NK-92 treated with Interleukin-12 subunit alpha and Interleukin-12 subunit beta, amount 100 ng/mL, for 24 hours (cell line): ENCODE results near the gene MARCHF9.
"Not testable (repeated sequence)": the region's sequence is repeated elsewhere in the genome, so short reads cannot be mapped to it uniquely, and the experiment has no call there.

ENCODE experiments used
- DNase-seq: peaks from one replicate; lab custom pipeline; 2025; lab: John Stamatoyannopoulos, UW

The MARCHF9 gene

DNA sequence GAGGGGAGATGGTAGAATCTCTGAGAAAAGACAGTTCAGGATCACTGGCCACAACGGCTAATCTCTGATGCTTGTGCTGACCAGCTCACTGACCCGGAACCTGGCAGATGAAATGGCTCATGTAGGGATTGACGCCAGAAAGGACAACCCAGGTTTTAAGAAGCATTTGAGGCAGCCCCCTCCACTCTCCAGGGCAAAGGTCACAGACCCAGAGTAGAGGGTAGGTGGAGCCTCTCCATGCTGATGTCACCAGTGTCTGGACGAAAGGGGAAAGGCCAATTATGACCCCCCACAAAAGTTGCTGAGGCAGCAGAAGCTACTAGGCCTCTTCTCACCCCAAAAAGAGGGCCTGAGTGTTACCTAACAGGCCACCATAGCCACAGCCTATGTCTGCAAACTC is 15.8 kb downstream of the MARCHF9 start:
- no peak for DNase-seq

GRCh38 chr12:57771236-57771872 is 16.5 kb downstream of the MARCHF9 start:
- DNase-seq: peak; percentile 80

DNA sequence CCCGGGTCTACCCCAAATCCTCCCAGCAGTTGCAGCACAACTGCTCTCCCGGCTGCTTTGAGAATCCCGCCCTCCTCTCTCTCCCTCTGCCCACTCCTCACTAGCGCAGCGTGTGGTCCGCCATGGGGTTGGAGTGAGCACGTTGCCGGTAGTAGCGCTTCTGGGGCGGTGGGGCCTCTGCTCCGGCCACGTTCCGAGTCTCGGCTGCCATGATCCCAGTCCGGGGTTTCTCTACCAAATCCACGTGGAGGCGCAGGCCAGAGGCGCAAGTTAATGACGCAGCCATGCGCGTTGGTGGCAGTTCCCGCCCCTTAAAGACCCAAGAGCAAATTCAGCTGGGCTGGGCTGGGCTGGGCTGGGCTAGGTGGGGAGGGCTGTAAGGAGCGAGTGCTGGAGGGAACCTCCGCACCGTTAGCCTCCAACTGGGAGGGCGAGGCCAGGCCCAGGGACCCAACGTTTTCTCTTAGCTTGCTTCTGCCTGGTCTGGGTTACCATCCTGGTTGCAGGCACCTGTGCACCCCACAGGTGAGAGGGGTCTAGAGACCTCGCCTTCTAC is 17.0 kb downstream of the MARCHF9 start, which contains the start of gene METTL1:
Gene METTL1 (minus strand): TSS at position 233 of the 556 bp plus-strand sequence. CDS start 22 bp downstream, at position 211.
- DNase-seq: peak; percentile 88

DNA sequence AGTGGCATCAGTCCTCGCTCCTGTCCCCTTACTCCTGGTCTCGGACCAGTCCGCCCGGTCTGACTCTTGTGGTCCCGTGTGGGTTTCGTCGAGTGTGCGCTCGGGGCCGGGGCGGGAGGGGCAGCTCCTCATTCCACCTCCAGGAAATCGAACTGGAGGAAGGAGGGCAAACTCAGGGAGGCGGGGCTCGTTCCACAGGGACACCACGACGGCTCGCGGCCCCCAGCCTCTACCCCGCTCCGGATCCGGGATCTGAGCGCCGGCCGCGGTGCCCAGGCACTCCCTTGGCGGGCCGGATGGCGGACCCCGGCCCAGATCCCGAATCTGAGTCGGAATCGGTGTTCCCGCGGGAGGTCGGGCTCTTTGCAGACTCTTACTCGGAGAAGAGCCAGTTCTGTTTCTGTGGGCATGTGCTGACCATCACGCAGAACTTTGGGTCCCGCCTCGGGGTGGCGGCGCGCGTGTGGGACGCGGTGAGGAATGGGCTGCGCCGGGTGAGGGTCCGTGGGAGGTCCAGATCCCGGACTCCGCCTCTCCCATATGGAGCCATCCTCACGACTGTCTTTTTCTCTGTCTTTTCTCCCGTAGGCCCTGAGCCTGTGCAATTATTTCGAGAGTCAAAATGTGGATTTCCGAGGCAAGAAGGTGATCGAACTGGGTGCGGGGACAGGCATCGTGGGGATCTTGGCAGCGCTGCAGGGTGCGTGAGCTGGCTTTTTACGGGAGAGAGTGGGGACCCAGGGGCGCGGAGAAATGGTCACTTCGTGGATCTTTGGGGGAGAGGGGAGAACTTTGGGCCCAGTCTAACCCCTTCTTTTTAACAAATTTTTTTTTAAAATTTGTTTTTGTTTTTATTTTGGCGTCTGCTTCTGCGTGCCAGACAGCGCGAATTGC is 17.8 kb downstream of the MARCHF9 start, which contains the start of gene EEF1AKMT3:
Gene EEF1AKMT3 (plus strand): TSS at position 186 of the 894 bp plus-strand sequence. CDS start 111 bp downstream, at position 297.
- DNase-seq: peak; percentile 37

DNA sequence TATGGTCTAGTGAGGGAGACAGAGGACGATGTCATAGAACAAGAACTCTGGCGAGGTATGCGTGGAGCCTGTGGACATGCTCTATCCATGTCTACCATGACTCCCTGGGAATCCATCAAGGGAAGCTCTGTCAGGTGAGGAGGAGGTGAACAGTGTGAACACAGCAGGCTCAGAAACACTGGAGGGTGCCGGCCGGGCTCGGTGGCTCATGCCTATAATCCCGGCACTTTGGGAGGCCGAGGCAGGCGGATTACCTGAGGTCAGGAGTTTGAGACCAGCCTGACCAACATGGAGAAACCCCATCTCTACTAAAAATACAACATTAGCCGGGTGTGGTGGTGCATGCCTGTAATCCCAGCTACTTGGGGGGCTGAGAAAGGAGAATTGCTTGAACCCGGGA is 19.7 kb downstream of the MARCHF9 start:
- DNase-seq: not testable (repeated sequence)

- DNase-seq: no peak
These were observed 20.1 kb downstream of the MARCHF9 start for GRCh38 chr12:57775044-57775443.

- no peak for DNase-seq
These were observed 20.8 kb downstream of the MARCHF9 start for GRCh38 chr12:57775563-57776246.

GRCh38 chr12:57776247-57776587 is 21.3 kb downstream of the MARCHF9 start:
- no peak for DNase-seq

- DNase-seq: no peak
These were observed 22.5 kb downstream of the MARCHF9 start for GRCh38 chr12:57777367-57777766.

DNA sequence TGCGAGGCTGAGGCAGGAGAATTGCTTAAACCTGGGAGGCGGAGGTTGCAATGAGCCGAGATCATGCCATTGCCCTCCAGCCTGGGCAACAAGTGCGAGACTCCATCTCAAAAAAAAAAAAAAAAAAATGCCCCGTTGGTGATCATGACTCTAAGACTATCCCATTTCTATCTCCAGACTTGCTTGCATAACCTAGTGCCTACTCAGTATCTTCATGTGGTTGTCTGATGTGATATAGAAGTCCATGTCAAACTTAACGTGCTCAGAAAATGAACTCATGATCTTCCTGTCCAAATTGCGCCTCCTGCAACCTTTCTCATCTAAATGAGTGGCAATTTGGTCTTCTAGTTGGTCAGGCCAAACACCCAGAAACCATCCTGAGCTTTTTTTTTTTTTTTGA is 23.0 kb downstream of the MARCHF9 start:
- DNase-seq: no peak

DNA sequence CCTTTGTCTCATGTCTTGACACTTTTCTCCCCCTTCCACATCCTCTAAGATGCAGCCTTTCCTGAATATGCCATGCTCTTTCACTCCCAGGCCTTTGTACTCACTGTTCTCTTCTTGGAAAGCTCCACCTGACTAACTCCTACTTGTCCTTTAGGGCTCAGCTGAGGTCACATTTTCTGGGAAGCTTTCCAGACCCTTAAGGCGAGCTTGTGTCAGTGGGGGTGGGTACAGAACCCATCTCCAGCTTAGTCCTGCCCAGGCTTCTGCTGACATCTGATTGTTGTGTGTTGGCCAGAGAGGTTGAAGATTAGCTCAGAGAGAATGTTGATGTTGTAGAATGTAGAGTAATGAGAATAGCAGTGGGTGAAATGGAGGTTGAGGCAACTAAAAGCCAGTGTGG is 24.8 kb downstream of the MARCHF9 start:
- no peak for DNase-seq

DNA sequence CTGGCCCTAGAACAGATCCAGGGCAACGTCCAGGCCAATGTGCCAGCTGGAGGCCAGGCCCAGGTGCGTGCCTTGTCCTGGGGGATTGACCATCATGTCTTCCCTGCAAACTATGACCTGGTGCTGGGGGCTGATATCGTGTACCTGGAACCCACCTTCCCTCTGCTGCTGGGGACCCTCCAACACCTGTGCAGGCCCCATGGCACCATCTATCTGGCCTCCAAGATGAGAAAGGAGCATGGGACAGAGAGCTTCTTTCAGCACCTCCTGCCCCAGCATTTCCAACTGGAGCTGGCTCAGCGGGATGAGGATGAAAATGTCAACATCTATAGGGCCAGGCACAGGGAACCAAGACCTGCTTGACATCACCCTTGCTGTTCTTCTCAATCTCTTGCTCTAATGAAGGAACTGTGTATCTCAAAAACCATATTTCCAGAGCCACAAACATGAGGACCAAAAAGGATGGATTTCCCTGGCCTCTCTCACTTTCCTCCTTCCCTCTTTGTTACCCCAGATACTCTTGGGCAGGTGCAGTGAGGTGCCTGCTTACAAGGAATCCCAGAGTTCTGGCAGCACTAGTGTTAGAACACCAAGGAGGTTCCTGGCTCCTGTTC is 25.5 kb downstream of the MARCHF9 start:
- DNase-seq: no peak

- no peak for DNase-seq
These were observed 26.3 kb downstream of the MARCHF9 start for GRCh38 chr12:57781244-57781643.

- no peak for DNase-seq
These were observed 26.9 kb downstream of the MARCHF9 start for GRCh38 chr12:57781801-57782200.

GRCh38 chr12:57782243-57782607 is 27.3 kb downstream of the MARCHF9 start:
- DNase-seq: no peak

DNA sequence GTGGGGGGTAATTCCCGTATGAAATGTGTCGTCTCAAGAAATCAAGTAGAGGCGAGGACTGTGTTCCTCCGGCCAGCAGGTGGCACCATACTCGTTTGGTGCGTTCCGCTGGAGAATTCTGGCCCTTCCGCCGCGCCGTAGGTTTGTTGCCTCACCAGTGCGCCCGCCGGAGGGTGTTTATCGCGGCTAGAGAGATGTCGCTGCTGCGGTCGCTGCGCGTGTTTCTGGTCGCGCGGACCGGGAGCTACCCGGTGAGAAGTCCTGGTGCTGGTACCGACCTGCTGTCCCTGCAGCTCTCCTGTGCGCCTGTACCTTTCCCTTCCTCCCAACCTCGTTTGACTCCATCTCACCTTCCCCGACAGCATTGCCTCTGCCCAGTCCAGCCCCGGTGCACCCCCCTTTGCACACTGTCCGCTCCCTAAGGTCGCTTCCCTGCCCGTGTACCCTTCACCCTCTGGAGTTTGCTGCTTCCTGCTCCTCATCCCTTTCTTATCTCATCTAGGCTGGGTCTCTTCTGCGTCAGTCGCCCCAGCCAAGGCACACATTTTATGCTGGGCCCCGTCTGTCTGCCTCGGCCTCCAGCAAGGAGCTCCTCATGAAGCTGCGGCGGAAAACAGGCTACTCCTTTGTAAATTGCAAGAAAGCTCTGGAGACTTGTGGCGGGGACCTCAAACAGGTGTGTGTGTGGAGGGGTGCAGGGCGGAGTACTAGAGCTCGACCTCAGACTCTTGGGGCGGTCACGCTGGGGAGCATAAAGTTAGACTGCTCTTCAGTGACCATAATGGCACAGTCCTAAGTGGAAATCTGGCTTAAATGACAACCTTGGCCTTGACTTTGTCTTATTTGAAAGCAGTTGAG is 27.9 kb downstream of the MARCHF9 start, which contains the start of gene TSFM:
Gene TSFM (plus strand): TSS at position 180 of the 858 bp plus-strand sequence. CDS start 15 bp downstream, at position 195.
- DNase-seq: peak; percentile 80

DNA sequence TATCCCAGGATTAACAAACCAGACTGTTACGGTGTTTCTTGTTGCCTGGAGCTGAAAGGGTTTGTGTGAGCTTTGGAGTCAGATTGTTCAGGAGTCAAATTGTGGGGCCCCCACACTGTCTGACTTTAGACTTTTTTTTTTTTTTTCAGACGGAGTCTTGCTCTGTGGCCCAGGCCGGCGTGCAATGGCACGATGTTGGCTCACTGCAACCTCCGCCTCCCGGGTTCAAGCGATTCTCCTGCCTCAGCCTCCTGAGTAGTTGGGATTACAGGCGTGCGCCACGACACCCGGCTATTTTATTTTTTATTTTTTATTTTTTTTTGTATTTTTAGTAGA is 28.5 kb downstream of the MARCHF9 start:
- DNase-seq: no peak

- no peak for DNase-seq
These were observed 29.0 kb downstream of the MARCHF9 start for GRCh38 chr12:57783861-57784260.

DNA sequence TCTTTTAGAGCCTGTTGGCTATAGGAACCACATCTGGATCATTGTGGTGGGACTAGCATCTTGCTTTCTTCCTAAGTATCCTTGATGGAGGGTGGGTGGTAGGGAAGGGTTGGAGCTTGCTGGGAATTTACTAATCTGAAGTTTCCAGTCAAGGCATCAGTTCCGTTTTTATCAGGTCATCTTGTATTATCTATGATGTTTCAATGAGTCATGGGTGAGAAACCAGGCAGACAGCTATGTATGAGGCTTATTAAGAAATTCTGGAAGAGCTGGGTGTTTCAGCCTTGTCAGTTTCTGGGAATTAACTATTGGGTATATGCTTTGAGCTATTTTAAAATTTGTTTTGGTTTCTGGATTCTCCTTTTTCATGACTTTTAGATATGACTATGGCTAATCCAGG is 39.0 kb downstream of the MARCHF9 start:
- DNase-seq: no peak

GRCh38 chr12:57795354-57795753 is 40.5 kb downstream of the MARCHF9 start:
- no peak for DNase-seq

DNA sequence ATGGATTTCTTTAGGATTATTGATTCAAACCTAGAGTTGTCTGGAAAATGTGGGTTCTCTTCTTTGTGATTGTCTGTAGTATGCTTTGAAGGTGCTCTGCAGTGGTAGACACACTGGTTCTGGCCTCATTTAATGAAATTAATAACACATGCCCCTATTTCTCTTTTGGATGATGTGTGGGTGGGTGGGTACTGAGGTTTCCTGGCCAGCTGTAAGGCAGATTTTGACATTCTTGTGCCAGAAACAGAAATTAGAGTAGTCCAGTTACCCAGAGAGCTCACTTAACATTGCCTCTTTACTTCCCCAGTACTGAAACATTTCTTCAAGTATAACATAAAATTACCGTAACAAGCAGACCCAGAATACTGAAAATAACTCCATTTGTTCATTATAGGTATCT is 42.1 kb downstream of the MARCHF9 start:
- no peak for DNase-seq
